ENCODE results near the gene MIB2.

MIB2 gene

GRCh38 chr1:1624443-1625403 is 9.4 kb downstream of the MIB2 start:
- Histone ChIP-seq H3K4me1 (ENCODE audit: control insufficient read depth, insufficient read depth, low read length) (no peaks in the 10 kb centered on the region; the same call in 1 of the 2 replicates), H3K9me3 (ENCODE audit: control insufficient read depth, insufficient read depth, low read length) (no peaks in the 10 kb centered on the region), H3K27ac (ENCODE audit: low read depth, low read length) (no peak overlapping the region), H3K27me3 (ENCODE audit: control insufficient read depth, insufficient read depth, low read length) (no peaks in the 10 kb centered on the region), H3K4me3 (ENCODE audit: low read depth, low read length) (no peak overlapping the region), H3K9ac (ENCODE audit: low read depth, low read length) (no peak overlapping the region), H3K36me3 (ENCODE audit: control insufficient read depth, insufficient read depth, low read length) (no peaks in the 10 kb centered on the region)

GRCh38 chr1:1625404-1625775 is 10.1 kb downstream of the MIB2 start:
- Histone ChIP-seq H3K9ac (ENCODE audit: low read depth, low read length) (no peak overlapping the region), H3K4me3 (ENCODE audit: low read depth, low read length) (no peak overlapping the region), H3K27ac (ENCODE audit: low read depth, low read length) (no peak overlapping the region), H3K27me3 (ENCODE audit: control insufficient read depth, insufficient read depth, low read length) (peaks cover 2% of the 10 kb centered on the region; the same call in 1 of the 2 replicates), H3K4me1 (ENCODE audit: control insufficient read depth, insufficient read depth, low read length) (no peaks in the 10 kb centered on the region; the same call in 1 of the 2 replicates), H3K36me3 (ENCODE audit: control insufficient read depth, insufficient read depth, low read length) (no peaks in the 10 kb centered on the region), H3K9me3 (ENCODE audit: control insufficient read depth, insufficient read depth, low read length) (no peaks in the 10 kb centered on the region)

GRCh38 chr1:1625824-1626206 is 10.5 kb downstream of the MIB2 start:
- no peak overlapping the region for H3K27ac ChIP-seq (ENCODE audit: low read depth, low read length)
- no peak overlapping the region for H3K4me3 ChIP-seq (ENCODE audit: low read depth, low read length)
- H3K9ac ChIP-seq (ENCODE audit: low read depth, low read length), result no peak overlapping the region
- no peaks in the 10 kb centered on the region; the same call in 1 of the 2 replicates for H3K4me1 ChIP-seq (ENCODE audit: control insufficient read depth, insufficient read depth, low read length)
- no peaks in the 10 kb centered on the region for H3K36me3 ChIP-seq (ENCODE audit: control insufficient read depth, insufficient read depth, low read length)
- H3K27me3 ChIP-seq (ENCODE audit: control insufficient read depth, insufficient read depth, low read length), result peaks cover 6% of the 10 kb centered on the region; the same call in 1 of the 2 replicates
- no peaks in the 10 kb centered on the region for H3K9me3 ChIP-seq (ENCODE audit: control insufficient read depth, insufficient read depth, low read length)

GRCh38 chr1:1626207-1627141 is 11.2 kb downstream of the MIB2 start:
- Histone ChIP-seq H3K9ac (ENCODE audit: low read depth, low read length) (no peak overlapping the region), H3K27ac (ENCODE audit: low read depth, low read length) (no peak overlapping the region)

GRCh38 chr1:1627261-1627828 is 12.0 kb downstream of the MIB2 start:
- Histone ChIP-seq H3K9ac (ENCODE audit: low read depth, low read length) (no peak overlapping the region), H3K4me1 (ENCODE audit: control insufficient read depth, insufficient read depth, low read length) (no peaks in the 10 kb centered on the region; the same call in 1 of the 2 replicates), H3K27ac (ENCODE audit: low read depth, low read length) (no peak overlapping the region), H3K4me3 (ENCODE audit: low read depth, low read length) (no peak overlapping the region), H3K36me3 (ENCODE audit: control insufficient read depth, insufficient read depth, low read length) (no peaks in the 10 kb centered on the region), H3K27me3 (ENCODE audit: control insufficient read depth, insufficient read depth, low read length) (peaks cover 21% of the 10 kb centered on the region), H3K9me3 (ENCODE audit: control insufficient read depth, insufficient read depth, low read length) (no peaks in the 10 kb centered on the region)

More at GRCh38 chr1:1626207-1627141, 11.2 kb downstream of the MIB2 start:
- no peaks in the 10 kb centered on the region for H3K36me3 ChIP-seq (ENCODE audit: control insufficient read depth, insufficient read depth, low read length)
- no peaks in the 10 kb centered on the region for H3K9me3 ChIP-seq (ENCODE audit: control insufficient read depth, insufficient read depth, low read length)
- H3K4me1 ChIP-seq (ENCODE audit: control insufficient read depth, insufficient read depth, low read length), result no peaks in the 10 kb centered on the region; the same call in 1 of the 2 replicates
- H3K4me3 ChIP-seq (ENCODE audit: low read depth, low read length), result no peak overlapping the region
- H3K27me3 ChIP-seq (ENCODE audit: control insufficient read depth, insufficient read depth, low read length), result peaks cover 12% of the 10 kb centered on the region; the same call in 1 of the 2 replicates

- Histone ChIP-seq H3K9me3 (ENCODE audit: control insufficient read depth, insufficient read depth, low read length) (no peaks in the 10 kb centered on the region), H3K4me1 (ENCODE audit: control insufficient read depth, insufficient read depth, low read length) (no peaks in the 10 kb centered on the region; the same call in 1 of the 2 replicates), H3K27me3 (ENCODE audit: control insufficient read depth, insufficient read depth, low read length) (peaks cover 21% of the 10 kb centered on the region), H3K4me3 (ENCODE audit: low read depth, low read length) (no peak overlapping the region), H3K36me3 (ENCODE audit: control insufficient read depth, insufficient read depth, low read length) (no peaks in the 10 kb centered on the region), H3K27ac (ENCODE audit: low read depth, low read length) (no peak overlapping the region), H3K9ac (ENCODE audit: low read depth, low read length) (no peak overlapping the region)
Measured at GRCh38 chr1:1627829-1628753, 12.8 kb downstream of the MIB2 start.

- H3K4me3 ChIP-seq (ENCODE audit: low read depth, low read length), result peak overlapping the region; percentile 47
- H3K36me3 ChIP-seq (ENCODE audit: control insufficient read depth, insufficient read depth, low read length), result no peaks in the 10 kb centered on the region
- no peak overlapping the region for H3K27ac ChIP-seq (ENCODE audit: low read depth, low read length)
- H3K27me3 ChIP-seq (ENCODE audit: control insufficient read depth, insufficient read depth, low read length), result peaks cover 21% of the 10 kb centered on the region
- no peak overlapping the region for H3K9ac ChIP-seq (ENCODE audit: low read depth, low read length)
- no peaks in the 10 kb centered on the region for H3K9me3 ChIP-seq (ENCODE audit: control insufficient read depth, insufficient read depth, low read length)
- no peaks in the 10 kb centered on the region; the same call in 1 of the 2 replicates for H3K4me1 ChIP-seq (ENCODE audit: control insufficient read depth, insufficient read depth, low read length)
Measured at GRCh38 chr1:1628754-1629429, 13.6 kb downstream of the MIB2 start.

GRCh38 chr1:1629430-1630190 is 14.3 kb downstream of the MIB2 start:
- Histone ChIP-seq H3K27me3 (ENCODE audit: control insufficient read depth, insufficient read depth, low read length) (peaks cover 21% of the 10 kb centered on the region), H3K9me3 (ENCODE audit: control insufficient read depth, insufficient read depth, low read length) (no peaks in the 10 kb centered on the region), H3K4me3 (ENCODE audit: low read depth, low read length) (peak overlapping the region; percentile 47), H3K27ac (ENCODE audit: low read depth, low read length) (no peak overlapping the region), H3K9ac (ENCODE audit: low read depth, low read length) (no peak overlapping the region), H3K4me1 (ENCODE audit: control insufficient read depth, insufficient read depth, low read length) (no peaks in the 10 kb centered on the region; the same call in 1 of the 2 replicates), H3K36me3 (ENCODE audit: control insufficient read depth, insufficient read depth, low read length) (no peaks in the 10 kb centered on the region)
